Measurements from ENCODE around the gene DUSP3. TPM values are rescaled to one million over a fixed set of nuclear protein-coding genes. Genes with fewer than 3 reads are reported as not detected.

Gene DUSP3
- total RNA-seq = 43.4 and 55.1 TPM in 2 replicates

GRCh38 chr17:43778337-43779144, at the start of gene DUSP3:
Gene DUSP3 (minus strand): TSS chr17:43778977. CDS start chr17:43778924, 53 bp downstream.

DNA sequence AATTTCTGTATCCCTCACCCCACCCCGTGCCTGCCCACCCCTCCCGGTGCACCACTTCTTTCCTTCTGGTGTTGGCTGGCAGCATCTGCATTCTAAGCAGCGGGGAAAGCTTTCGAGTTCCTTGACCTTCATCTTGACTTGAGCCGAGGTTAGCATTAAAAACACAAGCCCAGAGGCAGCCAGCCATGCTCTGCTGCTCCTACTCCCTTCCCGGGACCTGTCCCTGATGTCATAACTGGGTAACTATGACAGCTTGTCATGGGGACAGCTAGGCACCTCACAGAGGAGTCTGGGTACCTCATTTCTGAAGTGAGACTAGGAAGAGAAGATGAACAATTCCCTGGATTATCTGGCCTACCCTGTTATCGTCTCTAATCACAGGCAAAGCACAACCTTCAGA, 1.4 kb upstream of the DUSP3 start, which contains the start of gene CFAP97D1:
CFAP97D1 (plus strand) TSS at position 301 of the 400 bp plus-strand sequence; CDS start at position 329, 28 bp downstream.

GRCh38 chr17:43758497-43759174, 20.1 kb downstream of the DUSP3 start, which contains the start of gene SOST:
Gene SOST (minus strand): TSS chr17:43758791. CDS start chr17:43758741, 50 bp downstream.

Other genes starting within 250 kb of the DUSP3 start
- gene ETV4, start 232.6 kb downstream of the DUSP3 start, total RNA-seq = 10.7 and 30.7 TPM in 2 replicates
- gene MEOX1, start 117.1 kb downstream of the DUSP3 start, total RNA-seq = not detected in 2 replicates
- gene SOST, start 20.2 kb downstream of the DUSP3 start, total RNA-seq = not detected in 2 replicates
- gene CFAP97D1, start 1.5 kb upstream of the DUSP3 start, total RNA-seq = under 0.01 TPM in 2 replicates
- gene MPP3, start 54.2 kb upstream of the DUSP3 start, total RNA-seq = 12.9 and 17.0 TPM in 2 replicates
- gene CD300LG, start 68.2 kb upstream of the DUSP3 start, total RNA-seq = not detected in 2 replicates
- 0.78 and 1.1 TPM in 2 replicates for gene MPP2, start 128.6 kb upstream of the DUSP3 start, total RNA-seq
- gene PPY, start 163.5 kb upstream of the DUSP3 start, total RNA-seq = not detected in 2 replicates
- gene PYY, start 175.0 kb upstream of the DUSP3 start, total RNA-seq = 0.37 TPM in 1 of 2 replicates, not detected in the other
- gene NAGS, start 225.6 kb upstream of the DUSP3 start, total RNA-seq = 20.2 and 41.4 TPM in 2 replicates
- 39.1 and 58.8 TPM in 2 replicates for gene TMEM101, start 236.0 kb upstream of the DUSP3 start, total RNA-seq